Loucy (cell line): ENCODE data around the gene TRMT44.

Source experiments
- H2AFZ ChIP-seq: fragments of 200-600 bp; sonication (generic); 2 replicates; pipeline ENCODE4 v1.6.0; 2016; ENCODE audit warnings: antibody characterized with exemption, mild to moderate bottlenecking, low read length, moderate library complexity
- H3F3A ChIP-seq: fragments of 200-600 bp; 2 replicates; pipeline ENCODE4 v1.6.0; 2016; ENCODE audit warnings: antibody characterized with exemption, low read depth, mild to moderate bottlenecking
- H3K27me3 ChIP-seq: fragments of 200-600 bp; sonication (generic); 2 replicates; pipeline ENCODE4 v1.6.1; 2014; ENCODE audit warnings: low read length, mild to moderate bottlenecking; ENCODE audit not compliant: insufficient read depth, poor library complexity, severe bottlenecking
- H3K36me3 ChIP-seq: fragments of 200-600 bp; sonication (generic); 2 replicates; pipeline ENCODE4 v1.6.1; 2016; ENCODE audit warnings: low read length; ENCODE audit not compliant: insufficient read depth
- H3K4me1 ChIP-seq: fragments of 200-600 bp; sonication (generic); 2 replicates; pipeline ENCODE4 v1.5.1; 2014; ENCODE audit warnings: low read length, mild to moderate bottlenecking; ENCODE audit not compliant: insufficient read depth, poor library complexity, severe bottlenecking
- H3K4me2 ChIP-seq: fragments of 200-600 bp; sonication (generic); 2 replicates; pipeline ENCODE4 v1.6.0; 2014; ENCODE audit warnings: antibody characterized with exemption, low read length, low read depth, mild to moderate bottlenecking; ENCODE audit not compliant: poor library complexity, severe bottlenecking
- H3K4me3 ChIP-seq: fragments of 200-600 bp; sonication (generic); 2 replicates; pipeline ENCODE4 v1.5.1; 2014; ENCODE audit warnings: low read length, mild to moderate bottlenecking, mixed read lengths; ENCODE audit not compliant: poor library complexity, severe bottlenecking
- H3K79me2 ChIP-seq: fragments of 200-600 bp; sonication (generic); 2 replicates; pipeline ENCODE4 v1.6.1; 2014; ENCODE audit warnings: low read length; ENCODE audit not compliant: insufficient read depth
- H3K9ac ChIP-seq: fragments of 200-600 bp; sonication (generic); 2 replicates; pipeline ENCODE4 v1.6.0; 2014; ENCODE audit warnings: mild to moderate bottlenecking, low read depth, low read length, moderate library complexity; ENCODE audit not compliant: poor library complexity, severe bottlenecking
- H3K9me2 ChIP-seq: fragments of 200-600 bp; sonication (generic); replicated peaks from 2 replicates; pipeline ENCODE4 v1.6.1; 2016; ENCODE audit warnings: low read depth, low read length, mixed read lengths
- H3K9me3 ChIP-seq: fragments of 200-600 bp; sonication (generic); 2 replicates; pipeline ENCODE4 v1.6.1; 2014; ENCODE audit warnings: mild to moderate bottlenecking, antibody characterized with exemption, low read length, low read depth; ENCODE audit not compliant: insufficient read depth
- H4K20me1 ChIP-seq: fragments of 200-600 bp; sonication (generic); 2 replicates; pipeline ENCODE4 v1.6.0; 2014; ENCODE audit warnings: antibody characterized with exemption, low read length, mild to moderate bottlenecking; ENCODE audit not compliant: insufficient read depth, poor library complexity, severe bottlenecking
- EZH2phosphoT487 ChIP-seq: fragments of 200-600 bp; IDR thresholded peaks from 2 replicates; pipeline ENCODE4 v1.6.1; 2018; ENCODE audit warnings: antibody characterized with exemption, mild to moderate bottlenecking, moderate library complexity, borderline replicate concordance
- TF ChIP-seq, protein P1 (sequence below): fragments of 200-600 bp; sonication (generic); conservative IDR thresholded peaks from 2 replicates; pipeline ENCODE4 v1.5.1; 2014; ENCODE audit warnings: mild to moderate bottlenecking, antibody characterized with exemption, low read length

TRMT44 gene

DNA sequence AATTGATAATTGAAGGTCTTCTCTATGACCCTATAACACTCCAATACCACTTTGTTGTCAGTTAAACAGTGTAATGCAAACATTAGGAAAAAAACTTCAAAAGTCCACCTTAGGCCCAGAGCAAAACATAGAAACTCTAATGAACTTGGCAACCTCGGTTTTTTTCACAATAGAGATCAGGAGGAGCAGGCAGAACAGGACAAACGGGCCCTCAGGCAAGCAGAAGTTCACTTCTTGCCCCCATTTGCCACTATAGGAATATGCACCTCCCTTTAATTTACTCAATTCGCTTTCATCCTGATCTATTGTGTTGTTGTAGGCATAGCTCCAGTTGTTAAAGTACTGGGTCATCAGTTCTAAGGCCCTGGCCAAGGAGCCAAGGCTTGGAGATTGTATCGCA lies 18.2 kb upstream of the TRMT44 start:
- no peaks in the 10 kb centered on the region for H3K9me2 ChIP-seq
- no peaks in the 10 kb centered on the region for H3K36me3 ChIP-seq
- H3K79me2 ChIP-seq = peaks cover 1% of the 10 kb centered on the region; the same call in 1 of the 2 replicates
- H3K4me3 ChIP-seq = no peak overlapping the region
- no peaks in the 10 kb centered on the region for H3F3A ChIP-seq
- H3K27me3 ChIP-seq = no peaks in the 10 kb centered on the region
- peaks cover 3% of the 10 kb centered on the region for H3K4me1 ChIP-seq
- H2AFZ ChIP-seq = no peak overlapping the region
- TF ChIP-seq EZH2phosphoT487 = no peak
- TF ChIP-seq, protein P1, sequence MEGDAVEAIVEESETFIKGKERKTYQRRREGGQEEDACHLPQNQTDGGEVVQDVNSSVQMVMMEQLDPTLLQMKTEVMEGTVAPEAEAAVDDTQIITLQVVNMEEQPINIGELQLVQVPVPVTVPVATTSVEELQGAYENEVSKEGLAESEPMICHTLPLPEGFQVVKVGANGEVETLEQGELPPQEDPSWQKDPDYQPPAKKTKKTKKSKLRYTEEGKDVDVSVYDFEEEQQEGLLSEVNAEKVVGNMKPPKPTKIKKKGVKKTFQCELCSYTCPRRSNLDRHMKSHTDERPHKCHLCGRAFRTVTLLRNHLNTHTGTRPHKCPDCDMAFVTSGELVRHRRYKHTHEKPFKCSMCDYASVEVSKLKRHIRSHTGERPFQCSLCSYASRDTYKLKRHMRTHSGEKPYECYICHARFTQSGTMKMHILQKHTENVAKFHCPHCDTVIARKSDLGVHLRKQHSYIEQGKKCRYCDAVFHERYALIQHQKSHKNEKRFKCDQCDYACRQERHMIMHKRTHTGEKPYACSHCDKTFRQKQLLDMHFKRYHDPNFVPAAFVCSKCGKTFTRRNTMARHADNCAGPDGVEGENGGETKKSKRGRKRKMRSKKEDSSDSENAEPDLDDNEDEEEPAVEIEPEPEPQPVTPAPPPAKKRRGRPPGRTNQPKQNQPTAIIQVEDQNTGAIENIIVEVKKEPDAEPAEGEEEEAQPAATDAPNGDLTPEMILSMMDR = no peak
- no peaks in the 10 kb centered on the region for H4K20me1 ChIP-seq
- H3K9me3 ChIP-seq = no peaks in the 10 kb centered on the region
- no peak overlapping the region for H3K9ac ChIP-seq
- H3K4me2 ChIP-seq = no peak overlapping the region

DNA sequence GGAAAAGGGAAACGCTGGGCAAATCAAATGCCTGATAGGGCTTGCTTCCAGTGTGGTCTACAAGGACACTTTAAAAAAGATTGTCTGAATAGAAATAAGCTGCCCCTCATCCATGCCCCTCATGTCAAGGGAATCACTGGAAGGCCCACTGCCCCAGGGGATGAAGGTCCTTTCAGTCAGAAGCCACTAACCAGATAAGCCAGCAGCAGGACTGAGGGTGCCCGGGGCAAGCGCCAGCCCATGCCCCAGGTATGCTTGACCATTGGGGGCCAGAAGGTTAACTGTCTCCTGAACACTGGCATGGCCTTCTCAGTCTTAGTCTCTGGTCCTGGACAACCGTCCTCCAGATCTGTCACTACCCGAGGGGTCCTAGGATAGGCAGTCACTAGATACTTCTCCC lies 17.8 kb upstream of the TRMT44 start:
- H4K20me1 ChIP-seq = no peaks in the 10 kb centered on the region
- H2AFZ ChIP-seq = no peak overlapping the region
- no peak overlapping the region for H3K4me2 ChIP-seq
- no peak overlapping the region for H3K4me3 ChIP-seq
- peaks cover 6% of the 10 kb centered on the region; the same call in 1 of the 2 replicates for H3K79me2 ChIP-seq
- H3K36me3 ChIP-seq = no peaks in the 10 kb centered on the region
- TF ChIP-seq, protein P1 = no peak
- no peak for TF ChIP-seq EZH2phosphoT487
- H3K9ac ChIP-seq = no peak overlapping the region
- H3K9me2 ChIP-seq = no peaks in the 10 kb centered on the region
- H3K27me3 ChIP-seq = no peaks in the 10 kb centered on the region
- H3K9me3 ChIP-seq = no peaks in the 10 kb centered on the region
- H3K4me1 ChIP-seq = peaks cover 6% of the 10 kb centered on the region
- no peaks in the 10 kb centered on the region for H3F3A ChIP-seq

DNA sequence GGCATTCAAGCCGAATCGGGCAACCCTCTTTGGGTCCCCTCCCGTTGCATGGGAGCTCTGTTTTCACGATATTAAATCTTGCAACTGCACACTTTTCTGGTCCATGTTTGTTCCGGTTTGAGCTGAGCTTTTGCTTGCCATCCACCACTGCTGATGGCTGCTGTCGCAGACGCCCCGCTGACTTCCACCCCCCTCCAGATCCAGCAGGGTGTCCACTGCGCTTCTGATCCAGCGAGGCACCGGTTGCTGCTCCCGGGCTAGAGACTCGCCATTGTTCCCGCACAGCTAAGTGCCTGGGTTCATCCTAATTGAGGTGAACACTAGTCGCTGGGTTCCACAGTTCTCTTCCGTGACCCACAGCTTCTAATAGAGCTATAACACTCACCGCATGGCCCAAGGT lies 13.3 kb upstream of the TRMT44 start:
- H3K36me3 ChIP-seq = no peaks in the 10 kb centered on the region
- no peak overlapping the region for H2AFZ ChIP-seq
- H4K20me1 ChIP-seq = no peaks in the 10 kb centered on the region
- H3K4me1 ChIP-seq = peaks cover 7% of the 10 kb centered on the region
- peaks cover 6% of the 10 kb centered on the region; the same call in 1 of the 2 replicates for H3K79me2 ChIP-seq
- no peaks in the 10 kb centered on the region for H3F3A ChIP-seq
- H3K9me3 ChIP-seq = no peaks in the 10 kb centered on the region
- H3K27me3 ChIP-seq = no peaks in the 10 kb centered on the region
- H3K4me3 ChIP-seq = peak overlapping the region; percentile 92
- H3K9me2 ChIP-seq = no peaks in the 10 kb centered on the region
- peak overlapping the region; percentile 82 for H3K4me2 ChIP-seq
- TF ChIP-seq, protein P1 = no peak
- TF ChIP-seq EZH2phosphoT487 = no peak
- H3K9ac ChIP-seq = peak overlapping the region; percentile 89
